HG03039 (cell line): Measurements from ENCODE around the gene NCLN.
A peak's percentile ranks its signal among the peaks of the same experiment; 100 is the strongest.
"Not testable (repeated sequence)": the region's sequence is repeated elsewhere in the genome, so short reads cannot be mapped to it uniquely, and the experiment has no call there.

Experiments
- ATAC-seq: cut with Tn5 transposase; IDR thresholded peaks from one replicate; pipeline ENCODE4 v1.9.1; 2021; ENCODE audit warnings: mild to moderate bottlenecking, moderate library complexity; ENCODE audit not compliant: unreplicated experiment

Gene NCLN

GRCh38 chr19:3154447-3154846 lies 31.3 kb upstream of the NCLN start:
- not testable (repeated sequence) for ATAC-seq

GRCh38 chr19:3154957-3155736 lies 30.6 kb upstream of the NCLN start:
- ATAC-seq = peak; percentile 50

- ATAC-seq = no peak
Observed at GRCh38 chr19:3157096-3157845, 28.5 kb upstream of the NCLN start.

- no peak for ATAC-seq
Observed at GRCh38 chr19:3159565-3159964, 26.2 kb upstream of the NCLN start.

- no peak for ATAC-seq
Observed at GRCh38 chr19:3160219-3160618, 25.5 kb upstream of the NCLN start.

GRCh38 chr19:3161453-3161852 lies 24.3 kb upstream of the NCLN start:
- ATAC-seq = no peak

- ATAC-seq = no peak
Observed at GRCh38 chr19:3162418-3163229, 23.1 kb upstream of the NCLN start.

- ATAC-seq = no peak
Observed at GRCh38 chr19:3163230-3163886, 22.4 kb upstream of the NCLN start.

GRCh38 chr19:3163943-3164342 lies 21.8 kb upstream of the NCLN start:
- no peak for ATAC-seq

GRCh38 chr19:3167533-3168272 lies 18.0 kb upstream of the NCLN start:
- no peak for ATAC-seq

GRCh38 chr19:3171894-3172672 lies 13.6 kb upstream of the NCLN start:
- ATAC-seq = no peak

- ATAC-seq = not testable (repeated sequence)
Observed at GRCh38 chr19:3172673-3173000, 13.1 kb upstream of the NCLN start.

GRCh38 chr19:3175781-3176714 lies 9.7 kb upstream of the NCLN start:
- ATAC-seq = no peak

GRCh38 chr19:3176715-3177501 lies 8.8 kb upstream of the NCLN start:
- no peak for ATAC-seq

- no peak for ATAC-seq
Observed at GRCh38 chr19:3178377-3178972, 7.3 kb upstream of the NCLN start, which contains the start of gene S1PR4. S1PR4 (plus strand) TSS chr19:3178769; CDS start chr19:3178793, 24 bp downstream.

GRCh38 chr19:3178973-3179738 lies 6.6 kb upstream of the NCLN start:
- ATAC-seq = no peak
